H1 (cell line): ENCODE data around the gene SORBS1. TPM values are rescaled to one million over a fixed set of nuclear protein-coding genes. Genes with fewer than 3 reads are reported as not detected.

Experiments
- ATF2 ChIP-seq: IDR thresholded peaks from 2 replicates; pipeline ENCODE4 v1.6.1; 2012; ENCODE audit warnings: low read length, inconsistent platforms
- BACH1 ChIP-seq: IDR thresholded peaks from 2 replicates; pipeline ENCODE4 v1.6.1; 2012; ENCODE audit warnings: low read length, improper control_type of control experiment
- CHD7 ChIP-seq: fragments of 300-600 bp; sonication (generic); IDR thresholded peaks from 2 replicates; pipeline ENCODE4 v1.7.1; 2012; ENCODE audit warnings: low read length, moderate library complexity, mild to moderate bottlenecking, inconsistent platforms; ENCODE audit not compliant: insufficient replicate concordance
- GABPA ChIP-seq: IDR thresholded peaks from 2 replicates; pipeline ENCODE4 v1.6.1; 2011; ENCODE audit warnings: mild to moderate bottlenecking, low read length, moderate library complexity, borderline replicate concordance; ENCODE audit not compliant: insufficient read depth
- MAX ChIP-seq: IDR thresholded peaks from 2 replicates; pipeline ENCODE4 v1.6.1; 2012; ENCODE audit warnings: inconsistent platforms
- POLR2AphosphoS5 ChIP-seq: IDR thresholded peaks from 2 replicates; pipeline ENCODE4 v1.6.1; 2011; ENCODE audit warnings: low read depth, low read length
- SAP30 ChIP-seq: fragments of 300-600 bp; sonication (generic); IDR thresholded peaks from 2 replicates; pipeline ENCODE4 v1.7.1; 2012; ENCODE audit warnings: low read length, moderate library complexity, mild to moderate bottlenecking, inconsistent platforms; ENCODE audit not compliant: insufficient read depth, insufficient replicate concordance
- USF2 ChIP-seq: IDR thresholded peaks from 2 replicates; pipeline ENCODE4 v1.6.1; 2011; ENCODE audit warnings: low read length, improper control_type of control experiment
- polyA plus RNA-seq, 7 experiments: library from polyadenylated mRNA; depleted of rRNA in 3 of 7; stranded (reverse) in 5 of 7; unstranded in 2 of 7; fragments of >200 nt in 5 of 7; fragments of 200-250 nt in 2 of 7; gene quantifications; 1 replicate in 5 of 7; 2 replicates in 1 of 7; 4 replicates in 1 of 7; pipeline versions ENCODE4 v1.2.1 to v1.2.3, GENCODE V29; 2011 to 2013; ENCODE audit warnings: missing spikeins in 2 of 7, mixed read lengths in 2 of 7
- total RNA-seq: library from RNA; stranded (reverse); fragmentation: NEBNext Ultra II Directional; extraction: Animal tissue kit (Norgen Biotek cat#: 25700); gene quantifications from 2 replicates; pipeline ENCODE4 v1.2.1, GENCODE V29; 2021

Gene SORBS1
- total and polyA plus RNA-seq, 2 of the 8 experiments (the other 6 are each of a cell fraction or from before 2014, with no cell fraction given) = 16.0 to 35.0 TPM

- no peak for TF ChIP-seq CHD7
- no peak for TF ChIP-seq SAP30
- no peak for TF ChIP-seq USF2
- no peak for TF ChIP-seq GABPA
- no peak for TF ChIP-seq BACH1
- no peak for TF ChIP-seq MAX
- TF ChIP-seq POLR2AphosphoS5 = no peak
- no peak for TF ChIP-seq ATF2
These were observed 248.9 kb downstream of the SORBS1 start (continued) for GRCh38 chr10:95312257-95312656.
